ENCODE measurements around the gene LMBRD2.
A peak's percentile ranks its signal among the peaks of the same experiment; 100 is the strongest.
"Not testable (repeated sequence)": the region's sequence is repeated elsewhere in the genome, so short reads cannot be mapped to it uniquely, and the experiment has no call there.

Gene LMBRD2

DNA sequence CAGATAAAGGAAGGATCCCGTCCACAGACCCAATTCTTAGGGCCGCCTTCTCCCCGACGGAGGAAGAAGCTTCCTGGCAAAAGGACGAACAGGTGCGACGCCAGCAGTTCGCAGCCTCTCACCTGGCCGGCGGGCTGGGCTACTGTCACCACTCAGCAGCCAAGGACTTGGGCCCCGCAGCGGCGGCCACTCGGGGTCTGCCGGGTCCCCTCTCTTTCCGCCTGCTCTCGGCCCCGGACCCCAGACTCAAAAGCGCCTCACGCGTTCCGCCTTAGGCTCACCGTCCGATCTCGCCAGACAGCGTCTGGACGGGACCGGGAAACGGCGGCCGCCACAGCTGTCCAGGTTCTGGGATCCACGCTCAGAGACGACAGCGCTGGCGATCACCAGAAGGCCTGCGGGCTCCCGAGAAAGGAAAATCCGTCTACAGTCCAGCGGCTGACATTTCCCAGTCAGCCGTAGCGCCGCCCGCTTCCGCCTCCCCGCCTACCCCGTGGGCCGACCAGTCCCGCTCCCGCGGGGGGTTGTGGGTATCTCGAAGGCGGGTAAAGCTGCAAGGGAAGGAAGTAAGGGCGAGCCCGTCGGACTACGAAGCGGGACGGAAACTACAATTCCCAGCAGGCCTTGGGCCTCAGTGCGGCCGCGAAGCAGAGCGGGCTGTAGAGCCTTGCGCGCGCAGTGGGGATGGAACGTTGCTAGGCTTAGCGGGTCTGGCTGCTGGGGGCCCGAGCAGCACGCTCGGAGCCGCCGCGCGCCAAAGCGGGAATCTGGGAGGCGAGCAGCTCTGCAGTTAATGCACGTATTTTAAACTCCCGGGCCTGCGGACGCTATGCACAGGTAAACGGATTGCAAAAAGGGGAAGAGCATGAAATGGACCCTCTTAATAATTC lies at the start of gene LMBRD2, which contains the start of gene SKP2:
Gene LMBRD2, minus strand, starts transcription at position 454 of the 890 bp plus-strand sequence. CDS start 8,538 bp downstream, outside the sequence.
Gene SKP2, plus strand, starts transcription at position 678 of the 890 bp plus-strand sequence. Its CDS starts 152 bp downstream, at position 830.
- peak; percentile 88 to 98 for DNase-seq

DNA sequence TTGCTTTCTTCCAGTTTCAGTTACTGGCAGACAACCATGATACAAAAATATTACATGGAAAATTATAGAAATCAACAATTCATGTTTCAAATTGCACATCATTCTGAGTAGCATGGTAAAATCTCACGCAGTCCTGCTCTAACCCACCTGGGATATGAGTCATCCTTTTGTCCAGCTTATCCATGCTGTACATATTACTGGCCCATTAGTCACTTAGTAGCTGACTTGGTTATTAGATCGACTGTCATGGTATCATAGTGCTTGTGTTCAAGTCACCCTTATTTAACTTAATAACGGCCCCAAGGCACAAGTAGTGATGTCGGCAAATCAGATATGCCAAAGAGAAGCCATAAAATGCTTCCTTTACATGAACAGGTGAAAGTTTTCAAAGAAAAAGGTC lies 48.8 kb upstream of the LMBRD2 start:
- DNase-seq, result no peak

DNA sequence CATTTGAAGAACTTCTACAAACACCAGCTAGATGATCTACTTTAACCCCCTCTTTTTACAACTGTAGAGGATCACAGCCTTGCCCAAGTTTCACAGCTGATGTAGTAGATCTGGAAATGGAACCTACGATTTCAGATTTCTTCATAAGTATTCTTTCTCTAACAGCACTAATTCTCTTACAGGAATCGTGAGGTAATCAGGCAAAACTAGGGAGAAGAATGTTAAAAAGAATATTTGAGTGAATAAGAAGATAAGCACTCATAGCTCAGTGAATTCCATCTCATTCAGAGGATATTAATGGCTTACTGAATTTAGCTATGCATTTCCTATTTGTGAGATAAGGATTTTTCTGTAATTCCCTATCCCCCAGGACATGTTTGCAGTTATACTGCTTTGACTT lies 47.9 kb upstream of the LMBRD2 start:
- no peak for DNase-seq

DNA sequence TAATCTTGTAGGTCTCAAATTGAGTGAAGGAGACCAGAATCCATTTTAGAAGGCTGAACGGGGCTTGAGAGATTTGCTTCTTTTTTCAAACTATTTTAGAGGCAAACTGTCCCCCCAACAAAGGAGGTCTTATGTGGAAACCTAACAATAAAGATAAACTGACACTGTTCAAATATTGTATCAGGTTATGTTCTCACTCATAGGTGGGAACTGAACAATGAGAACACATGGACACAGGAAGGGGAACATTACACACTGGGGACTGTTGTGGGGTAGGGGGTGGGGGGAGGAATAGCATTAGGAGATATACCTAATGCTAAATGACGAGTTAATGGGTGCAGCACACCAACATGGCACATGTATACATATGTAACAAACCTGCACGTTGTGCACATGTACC lies 47.1 kb upstream of the LMBRD2 start:
- not testable (repeated sequence) for DNase-seq

DNA sequence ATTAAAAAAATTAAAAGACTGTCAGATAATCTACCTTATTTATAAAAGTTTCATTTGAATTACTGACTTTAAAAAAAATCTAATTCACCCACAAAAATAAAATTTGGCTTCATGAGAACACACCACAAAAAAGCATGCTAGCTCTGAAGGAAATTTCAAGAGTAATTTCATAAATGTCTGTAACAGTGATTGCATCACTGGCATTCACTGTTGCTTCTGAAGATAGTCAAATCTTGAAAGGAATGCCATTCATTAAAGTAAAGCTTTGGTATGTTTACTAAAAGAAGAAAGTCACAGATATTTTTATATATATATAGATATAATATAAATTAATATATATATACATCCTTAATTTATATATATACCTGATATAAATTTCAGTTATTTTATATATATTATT lies 46.6 kb upstream of the LMBRD2 start:
- no peak for DNase-seq

DNA sequence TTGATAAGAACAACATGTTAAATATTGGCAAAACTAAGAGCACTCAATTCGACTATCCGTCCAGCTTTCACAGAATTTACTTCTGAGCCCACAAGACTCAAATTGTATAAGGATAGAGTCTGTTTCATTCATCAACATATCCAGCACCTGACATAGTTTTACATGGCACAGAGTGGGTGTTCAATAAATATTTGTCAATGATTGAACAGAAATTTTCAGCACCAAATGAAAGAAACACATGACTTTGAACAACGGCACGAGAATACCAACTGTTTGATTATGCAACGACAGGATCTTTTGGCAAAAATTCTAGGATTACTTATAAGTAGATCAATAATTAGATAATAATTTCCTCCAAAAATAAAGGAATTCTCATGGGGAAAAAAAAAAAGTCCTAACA lies 42.1 kb upstream of the LMBRD2 start:
- no peak for DNase-seq

DNA sequence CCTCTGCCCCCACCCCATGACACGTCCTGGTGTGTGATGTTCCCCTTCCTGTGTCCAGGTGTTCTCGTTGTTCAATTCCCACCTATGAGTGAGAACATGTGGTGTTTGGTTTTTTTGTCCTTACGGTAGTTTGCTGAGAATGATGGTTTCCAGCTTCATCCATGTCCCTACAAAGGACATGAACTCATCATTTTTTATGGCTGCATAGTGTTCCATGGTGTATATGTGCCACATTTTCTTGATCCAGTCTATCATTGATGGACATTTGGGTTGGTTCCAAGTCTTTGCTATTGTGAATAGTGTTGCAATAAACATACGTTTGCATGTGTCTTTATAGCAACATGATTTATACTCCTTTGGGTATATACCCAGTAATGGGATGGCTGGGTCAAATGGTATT lies 32.7 kb upstream of the LMBRD2 start:
- not testable (repeated sequence) for DNase-seq

DNA sequence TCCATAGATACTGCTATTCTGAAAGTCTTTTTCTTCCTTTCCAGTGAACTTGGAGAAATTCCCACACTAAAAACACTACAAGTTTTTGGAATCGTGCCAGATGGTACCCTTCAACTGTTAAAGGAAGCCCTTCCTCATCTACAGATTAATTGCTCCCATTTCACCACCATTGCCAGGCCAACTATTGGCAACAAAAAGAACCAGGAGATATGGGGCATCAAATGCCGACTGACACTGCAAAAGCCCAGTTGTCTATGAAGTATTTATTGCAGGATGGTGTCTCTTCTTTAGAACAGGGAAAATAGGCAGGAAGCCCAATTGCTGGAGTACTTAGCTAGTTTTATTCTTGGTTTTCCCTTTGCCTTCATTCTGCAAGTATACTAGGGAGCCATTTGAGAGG lies 30.1 kb upstream of the LMBRD2 start:
- DNase-seq, result no peak

DNA sequence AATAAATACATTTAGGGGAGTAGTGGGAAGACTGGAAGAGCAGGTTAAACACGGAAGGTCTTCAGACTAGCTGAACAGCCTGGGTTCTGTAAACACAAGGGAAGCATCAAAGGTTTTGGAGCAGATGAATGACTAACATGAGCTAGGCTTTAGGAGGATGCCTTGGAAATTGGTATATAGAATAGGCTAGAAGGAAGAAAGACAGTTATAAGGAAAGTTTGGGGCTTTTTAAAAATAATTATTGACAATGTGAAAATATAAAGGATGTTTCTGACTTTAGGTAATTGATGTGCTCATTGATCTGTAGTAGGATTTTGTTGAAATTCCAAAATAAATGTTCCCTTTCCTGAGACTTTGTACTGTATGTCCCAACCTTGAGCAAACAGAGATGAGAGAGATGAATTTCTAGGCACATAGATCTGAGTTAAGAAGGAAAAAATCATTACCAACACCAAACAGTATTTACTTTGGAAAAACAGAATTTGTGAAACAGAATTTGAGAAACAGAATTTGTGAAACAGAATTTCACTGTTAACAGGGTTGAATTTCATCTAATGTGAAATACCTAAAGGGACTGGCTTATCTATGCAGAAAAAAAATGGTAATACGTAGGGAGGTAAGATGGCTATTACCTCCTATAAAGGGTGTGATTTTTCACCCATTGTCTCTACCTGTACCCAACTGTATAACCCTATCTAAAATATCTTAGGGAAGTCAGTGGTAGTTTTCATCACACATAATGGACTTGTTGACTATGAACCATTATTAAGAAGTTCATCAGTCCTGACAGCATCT lies 29.1 kb upstream of the LMBRD2 start:
- DNase-seq, result no peak

DNA sequence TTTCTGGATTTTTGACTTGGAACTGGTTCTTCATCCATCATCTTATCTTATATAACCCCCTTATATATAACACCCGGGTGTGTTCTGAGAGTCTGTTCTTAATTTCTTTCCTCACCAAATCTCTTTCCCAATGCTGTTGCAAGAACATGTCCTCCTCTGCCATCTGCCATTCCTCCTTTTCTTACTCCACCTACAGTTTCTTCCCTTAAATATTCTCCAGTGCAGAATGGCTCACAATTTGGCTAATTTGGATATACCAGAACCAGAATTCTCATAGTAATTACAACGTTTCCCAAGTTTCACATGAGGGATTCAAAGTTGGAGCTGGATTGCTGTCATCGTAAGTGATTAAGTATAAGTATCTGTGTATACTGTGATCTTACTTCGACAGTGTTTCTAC lies 28.3 kb upstream of the LMBRD2 start:
- DNase-seq, result no peak

DNA sequence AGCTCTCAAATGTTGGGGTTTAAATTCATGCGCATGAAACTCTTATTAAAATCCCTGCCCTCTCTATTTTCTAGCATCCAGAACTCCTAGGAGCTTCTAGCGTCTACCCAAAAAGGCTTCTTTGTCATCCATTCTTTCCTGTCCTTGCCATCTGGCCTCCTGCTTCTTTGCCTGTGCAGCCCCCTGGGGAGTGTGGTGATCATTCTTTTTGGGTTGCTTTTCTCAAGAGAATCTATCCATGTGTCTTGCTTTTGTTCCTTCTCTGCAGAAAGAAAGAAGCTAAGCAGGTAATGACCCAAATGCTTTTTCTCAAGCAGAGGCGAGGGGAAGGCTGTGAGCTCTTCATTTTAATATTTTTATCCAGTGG lies 26.8 kb upstream of the LMBRD2 start:
- no peak for DNase-seq

DNA sequence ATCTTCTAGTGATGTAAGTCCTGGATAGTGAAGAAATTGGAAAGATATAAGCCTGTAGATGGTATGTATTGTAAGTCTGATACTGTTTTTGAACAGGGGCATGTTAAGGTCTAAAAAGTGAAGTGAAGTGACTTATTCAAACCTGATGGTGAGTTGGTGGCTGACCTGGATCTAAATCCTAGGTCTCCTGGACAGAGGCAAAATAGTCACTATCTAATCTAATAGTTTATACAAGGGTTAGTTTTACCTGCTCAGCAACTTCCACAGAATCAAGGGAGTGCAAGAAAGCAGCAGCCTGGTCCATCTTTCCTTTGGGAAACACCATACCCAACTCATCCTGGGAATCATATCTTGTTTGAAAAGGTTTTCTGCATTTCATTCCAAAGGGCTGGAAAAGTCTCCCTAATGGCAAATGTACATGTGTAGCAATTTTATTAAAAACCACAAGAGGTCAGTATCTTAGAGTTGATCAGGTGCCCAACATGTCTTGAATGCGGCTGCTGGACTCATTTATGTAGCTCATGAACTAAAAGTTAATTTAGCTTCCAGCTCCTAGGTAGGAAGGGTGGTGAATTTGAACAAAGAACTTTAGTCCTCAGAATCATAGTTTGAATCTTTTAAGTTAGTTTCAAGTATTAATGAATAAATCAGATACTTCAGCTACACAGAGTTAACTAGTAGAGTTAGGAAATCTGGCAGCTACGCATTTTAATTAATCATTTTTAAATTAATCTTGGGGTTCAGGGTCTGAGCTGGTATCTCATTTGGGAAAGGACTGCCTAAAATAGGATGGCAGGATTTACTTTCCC lies 26.2 kb upstream of the LMBRD2 start:
- no peak for DNase-seq

DNA sequence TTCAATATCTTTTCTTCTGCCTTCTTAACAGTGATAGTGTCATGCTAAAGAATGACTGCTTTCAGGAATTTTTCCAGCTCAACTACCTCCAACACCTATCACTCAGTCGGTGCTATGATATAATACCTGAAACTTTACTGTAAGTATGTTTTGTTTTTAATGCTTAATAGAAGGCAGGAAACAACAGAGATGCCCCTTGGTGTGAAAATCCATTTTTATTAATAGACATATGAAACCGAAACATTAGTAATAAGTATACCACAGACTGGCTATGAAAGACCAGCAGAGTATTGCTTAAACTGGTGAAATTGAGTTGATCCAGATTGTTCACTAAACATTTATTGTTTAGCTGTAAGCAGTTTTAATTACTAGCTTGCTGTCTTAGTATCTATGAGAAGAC lies 25.5 kb upstream of the LMBRD2 start:
- DNase-seq, result no peak

DNA sequence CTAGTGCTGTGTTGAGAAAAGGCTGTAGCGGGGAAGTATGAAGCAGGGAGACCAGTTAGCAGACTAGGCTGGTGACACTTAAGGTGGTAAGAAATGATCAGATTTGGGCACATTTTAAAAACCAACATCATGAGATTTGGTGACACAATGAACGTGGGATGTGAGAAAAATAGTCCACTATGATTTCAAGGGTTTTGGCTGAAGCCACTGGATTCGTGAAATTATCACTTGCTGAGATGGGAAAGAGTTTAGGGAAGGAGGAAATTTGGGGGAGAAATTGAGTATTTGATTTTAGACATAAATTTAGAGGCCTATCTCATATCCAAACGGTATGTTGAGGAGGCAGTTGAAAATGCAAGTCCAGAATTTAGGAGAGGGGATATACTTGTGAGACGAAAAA lies 23.4 kb upstream of the LMBRD2 start:
- DNase-seq, result no peak

DNA sequence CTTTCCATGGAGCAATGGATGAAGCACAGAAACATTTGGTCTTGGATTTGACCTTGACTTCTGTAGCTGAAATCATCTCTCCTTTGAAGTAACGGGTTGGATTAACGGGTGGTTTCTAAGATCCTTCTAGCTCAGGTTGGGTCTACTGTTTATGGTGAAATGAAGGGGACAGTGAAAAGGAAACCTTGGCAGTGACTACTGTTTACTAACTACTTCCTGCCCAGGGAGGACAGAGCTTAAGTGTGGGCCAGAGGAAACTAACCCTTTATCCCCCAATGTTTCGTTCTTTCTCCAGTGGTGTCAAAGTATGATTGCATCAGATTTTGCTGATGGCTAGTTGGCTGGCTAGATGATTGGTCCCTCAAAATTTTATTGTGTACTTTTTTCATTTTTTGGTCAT lies 22.4 kb upstream of the LMBRD2 start:
- no peak for DNase-seq

DNA sequence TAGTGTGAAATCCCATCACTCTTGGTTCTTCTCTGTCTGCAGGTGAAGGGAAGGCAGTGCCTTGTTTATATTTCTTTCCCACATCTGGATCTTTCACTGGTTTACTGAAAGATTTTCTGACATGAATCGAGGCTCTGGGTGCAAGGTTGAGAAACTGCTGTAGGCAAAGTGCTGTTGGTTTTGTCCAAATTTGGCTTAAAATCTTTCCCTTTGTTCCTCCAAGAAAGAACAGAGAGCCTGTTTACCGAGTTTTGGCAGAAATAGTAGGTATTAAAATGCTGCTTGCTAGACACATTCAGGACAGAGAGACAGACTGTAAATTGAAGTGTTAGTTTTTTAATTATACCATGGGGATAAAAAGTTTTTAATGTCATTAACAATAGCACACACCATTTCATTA lies 21.7 kb upstream of the LMBRD2 start:
- no peak for DNase-seq

DNA sequence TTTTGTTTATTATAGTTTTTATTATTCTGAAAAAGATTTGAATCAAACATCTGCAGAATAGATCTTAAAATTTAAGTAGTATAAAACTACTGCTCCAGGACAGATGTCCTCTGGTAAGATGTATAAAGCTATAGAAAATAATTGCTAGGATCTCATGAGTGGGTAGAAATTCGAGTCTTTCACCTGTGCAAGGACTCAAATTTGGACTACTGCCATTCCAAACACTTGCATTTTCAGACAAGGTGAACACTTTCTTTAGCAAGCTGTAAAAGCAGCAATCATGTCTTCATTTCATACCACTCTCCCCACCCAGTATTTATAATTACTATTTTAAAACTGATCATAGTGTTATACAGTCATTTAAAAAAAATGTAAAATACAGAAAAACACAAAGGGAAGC lies 20.9 kb upstream of the LMBRD2 start:
- no peak for DNase-seq

DNA sequence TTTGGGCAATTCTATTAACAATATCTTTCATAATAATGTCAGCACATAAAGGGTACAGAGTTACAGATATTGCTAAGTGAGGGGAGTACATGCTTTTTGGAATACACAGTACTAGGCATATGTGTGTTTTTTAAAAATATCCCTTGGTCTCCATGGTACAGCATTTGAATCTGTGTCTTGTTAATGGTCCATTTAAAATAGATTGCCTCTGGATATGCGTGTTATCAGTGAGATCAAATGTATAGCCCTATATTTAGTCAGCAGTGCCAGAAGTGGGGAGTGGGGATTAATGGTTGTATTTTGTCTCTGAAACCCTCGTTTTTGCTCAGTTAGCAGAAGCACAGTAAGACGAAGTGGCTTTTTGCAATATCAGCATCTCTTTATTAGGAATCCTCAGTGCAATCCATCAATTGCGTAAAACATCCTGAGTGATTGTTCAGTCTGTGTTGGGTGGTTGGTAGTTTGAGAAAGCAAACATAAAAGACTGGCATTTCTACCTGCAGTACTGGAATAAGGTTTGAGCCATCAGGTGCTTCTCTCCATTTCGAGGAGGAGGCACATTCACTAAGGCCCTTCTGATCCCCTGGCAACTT lies 19.2 kb upstream of the LMBRD2 start:
- DNase-seq, result no peak

DNA sequence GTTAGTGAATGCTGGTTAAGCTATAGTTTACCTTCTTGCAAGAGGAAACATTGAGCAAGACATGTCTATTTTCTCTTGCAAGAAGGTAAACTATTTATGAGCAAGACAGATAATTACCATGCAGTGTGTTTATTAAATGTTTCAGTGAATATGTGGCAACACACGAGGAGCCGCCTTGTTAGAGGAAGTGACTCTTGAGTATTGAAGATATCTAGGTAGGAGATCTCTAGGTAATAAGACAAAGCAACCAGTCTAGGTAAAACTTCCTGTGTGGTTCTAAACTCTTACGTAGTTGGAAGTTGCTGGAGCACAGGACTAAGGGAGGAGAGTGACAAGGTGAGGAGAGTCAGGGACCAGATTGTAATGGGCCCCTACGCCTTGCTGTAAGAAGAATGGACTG lies 17.1 kb upstream of the LMBRD2 start:
- no peak for DNase-seq

DNA sequence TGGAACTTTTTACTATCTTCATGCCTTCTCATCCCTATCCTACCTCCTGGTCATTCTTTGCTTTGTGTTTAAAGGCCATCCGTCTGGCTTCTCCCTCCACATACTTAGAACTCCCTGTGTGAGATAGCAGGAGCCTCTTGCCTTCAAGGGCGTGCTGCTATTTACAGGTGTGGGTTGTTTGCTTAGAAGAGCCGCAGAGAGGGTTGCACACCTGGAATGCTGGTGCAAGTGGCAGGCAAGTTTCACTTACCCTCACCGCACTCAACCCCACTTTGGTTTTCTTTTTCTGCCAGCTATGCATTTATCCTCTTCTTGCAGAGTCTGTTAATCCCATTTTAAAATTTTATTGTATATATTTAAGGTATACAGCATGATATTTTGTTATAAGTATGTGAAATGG lies 12.8 kb upstream of the LMBRD2 start:
- no peak for DNase-seq

DNA sequence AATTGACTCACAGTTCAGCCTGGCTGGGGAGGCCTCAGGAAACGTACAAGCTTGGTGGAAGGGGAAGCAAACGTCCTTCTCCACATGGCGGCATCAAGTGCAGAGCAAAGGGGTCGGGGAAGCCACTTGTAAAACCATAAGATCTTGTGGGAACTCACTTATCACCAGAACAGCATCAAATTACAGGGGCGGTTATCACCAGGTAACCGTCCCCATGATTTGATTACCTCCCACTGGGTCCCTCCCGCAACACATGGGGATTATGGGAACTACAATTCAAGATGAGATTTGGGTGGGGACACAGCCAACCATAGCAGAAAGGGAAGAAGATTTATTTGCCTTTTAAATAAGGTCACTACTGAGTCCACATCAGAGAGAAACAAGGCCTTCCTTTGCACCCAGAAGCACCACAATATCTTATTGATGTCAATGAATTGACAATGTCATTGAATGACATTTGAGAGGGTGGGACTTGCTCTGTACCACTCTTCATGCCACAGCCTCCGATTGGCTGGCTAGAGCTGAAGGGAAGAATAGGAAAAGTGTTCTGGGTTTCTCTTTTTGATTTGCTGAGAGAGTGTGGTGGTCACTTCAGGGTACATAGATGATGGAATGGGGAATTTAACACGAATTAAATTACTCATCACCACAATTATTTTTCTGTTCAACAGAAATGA lies 11.3 kb upstream of the LMBRD2 start:
- no peak for DNase-seq

DNA sequence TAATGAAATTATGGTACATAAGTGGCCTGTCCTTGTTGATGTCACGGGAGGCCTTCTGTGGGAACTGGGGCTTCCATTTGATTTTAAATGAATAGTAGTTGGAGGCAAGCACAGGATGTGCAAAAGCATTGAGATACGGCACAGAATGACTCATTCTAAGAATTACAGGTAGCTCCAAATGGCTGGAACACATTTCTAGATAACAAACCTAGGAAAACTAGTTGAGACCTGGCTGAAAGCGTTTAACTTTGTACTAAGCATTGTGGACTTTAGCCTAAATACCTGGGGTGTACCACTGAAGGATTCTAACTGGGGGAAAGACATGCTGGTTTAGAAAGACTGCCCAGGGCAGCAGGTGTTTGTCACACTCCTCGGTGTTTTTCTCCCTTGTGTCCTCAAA lies 9.7 kb upstream of the LMBRD2 start:
- DNase-seq, result no peak

All from cerebellar nuclear complex (tissue), 1 donor.